Measurements from ENCODE around the gene MAPK14. TPM values are rescaled to one million over a fixed set of nuclear protein-coding genes. Genes with fewer than 3 reads are reported as not detected.
A peak's percentile ranks its signal among the peaks of the same experiment; 100 is the strongest.
"Not testable (repeated sequence)": the region's sequence is repeated elsewhere in the genome, so short reads cannot be mapped to it uniquely, and the experiment has no call there.

MAPK14 gene
- polyA plus RNA-seq, 3 donors from 2014 or later, result 34.4 to 71.8 (median 44.6) TPM

DNA sequence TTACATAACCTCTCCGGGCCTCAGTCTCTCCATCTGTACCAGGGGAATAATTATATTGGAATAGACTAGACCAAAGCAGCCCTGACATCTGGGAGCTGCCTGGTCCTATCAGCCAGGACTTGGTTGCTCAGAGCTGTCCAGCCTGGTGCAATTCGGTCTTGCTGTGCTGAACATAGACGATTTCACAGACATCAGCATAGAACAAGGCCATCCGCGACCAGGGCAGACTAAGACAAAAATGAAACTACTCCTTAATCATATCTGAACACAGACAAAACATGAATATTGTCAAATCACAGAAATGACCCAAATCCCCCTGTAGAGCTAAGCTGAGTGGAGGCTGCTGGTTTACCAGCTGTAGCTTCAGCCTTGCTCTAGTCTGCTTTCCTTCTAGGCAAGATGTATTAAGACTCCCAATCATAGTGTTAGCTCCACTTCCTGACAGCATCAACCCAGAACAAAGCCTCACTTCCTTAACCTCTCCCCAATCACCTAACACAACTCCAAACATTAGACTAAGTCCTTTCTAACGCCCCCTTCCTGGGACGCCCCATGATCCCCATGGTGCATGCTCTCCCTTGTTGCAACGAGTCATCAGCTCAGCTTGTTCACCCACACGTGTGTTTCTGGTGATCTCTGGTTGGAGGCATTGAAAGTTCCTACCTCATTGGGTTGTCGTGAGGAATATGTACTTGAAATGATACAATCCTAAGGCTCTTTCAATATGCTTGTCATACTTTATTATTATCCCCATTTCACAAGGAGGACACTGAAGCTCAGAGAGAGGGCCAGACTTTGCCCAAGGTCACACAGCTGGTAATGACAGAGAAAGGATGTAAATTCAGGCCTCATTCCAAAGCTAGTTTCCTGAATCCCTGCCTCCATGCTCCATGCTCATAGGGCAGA, 99.2 kb downstream of the MAPK14 start:
- Mint-ChIP-seq H3K4me1 (peaks cover 83 to 86% of the 10 kb centered on the region in 2 donors), H3K27ac (peak overlapping the region; percentile 66 to 83 (median 77))

DNA sequence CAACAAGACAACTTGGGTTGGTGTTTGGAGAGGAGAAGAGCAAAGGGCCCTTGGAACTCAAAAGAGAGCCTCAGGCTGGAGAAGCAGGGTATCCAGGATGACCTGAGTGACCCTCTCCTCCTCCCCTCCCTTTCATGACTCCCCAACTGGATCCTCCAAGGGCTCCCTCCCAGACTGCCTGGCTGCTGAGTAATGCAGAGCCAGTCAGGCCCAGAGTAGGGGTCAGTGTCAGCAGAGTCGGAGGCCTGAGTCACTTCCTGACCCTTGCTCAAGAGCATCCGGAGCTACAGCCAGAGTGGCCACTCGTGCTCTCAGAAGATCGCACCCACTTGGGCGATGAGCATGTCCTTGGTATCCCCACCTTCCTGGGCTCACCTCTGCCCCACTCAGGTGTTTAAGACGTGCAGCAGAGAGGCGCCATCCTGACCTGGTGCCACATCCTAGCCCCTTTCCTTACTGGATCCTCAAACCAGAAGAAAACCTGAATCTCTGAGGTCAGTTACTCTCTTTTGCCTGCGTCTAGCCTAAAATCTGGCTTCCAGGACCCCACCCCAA, 99.9 kb downstream of the MAPK14 start:
- peak overlapping the region in 4 of 6 donors; percentile 75 to 81 (median 80) for H3K27ac Mint-ChIP-seq

More for the DNA sequence above, 99.2 kb downstream of the MAPK14 start:
- peaks cover 4 to 15% (median 12%) of the 10 kb centered on the region in 3 donors for H3K27me3 Mint-ChIP-seq (ENCODE audit: low read depth in 3 of 3)
- no peak for DNase-seq
- H3K4me3 Mint-ChIP-seq, result peak overlapping the region; percentile 23 to 74 (median 31)
- H3K36me3 Mint-ChIP-seq, result no peaks in the 10 kb centered on the region
- no peaks in the 10 kb centered on the region for H3K9me3 Mint-ChIP-seq

DNA sequence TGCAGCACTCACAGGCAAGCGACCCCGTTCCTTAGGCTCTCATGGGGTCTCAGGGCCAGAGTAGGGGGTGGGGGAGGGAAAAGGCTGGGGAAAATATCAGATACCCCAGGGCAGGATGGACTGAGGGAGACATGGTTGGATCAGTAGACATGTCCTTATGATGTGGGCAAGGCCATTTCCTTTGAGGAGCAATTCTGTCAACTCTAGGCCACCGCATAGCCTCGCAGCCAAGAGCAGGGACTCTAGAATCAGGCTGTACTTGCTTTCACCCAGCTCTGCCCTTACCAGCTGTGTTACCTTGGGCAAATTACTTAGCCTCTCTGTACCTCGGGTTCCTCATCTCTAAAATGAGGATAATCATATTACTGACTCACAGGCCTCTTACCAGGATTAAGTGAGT, 100.5 kb downstream of the MAPK14 start:
- Mint-ChIP-seq H3K9me3 (no peaks in the 10 kb centered on the region), H3K36me3 (peaks cover 0 to 3% (median 2%) of the 10 kb centered on the region in 3 donors), H3K27ac (peak overlapping the region in 4 of 6 donors; percentile 17 to 80 (median 76)), H3K27me3 (ENCODE audit: low read depth in 3 of 3) (peaks cover 4 to 15% (median 12%) of the 10 kb centered on the region in 3 donors), H3K4me3 (peak overlapping the region; percentile 10 to 50 (median 21)), H3K4me1 (peaks cover 83 to 86% of the 10 kb centered on the region in 2 donors)
- no peak for DNase-seq

More for the DNA sequence above, 99.9 kb downstream of the MAPK14 start:
- no peak for DNase-seq
- H3K9me3 Mint-ChIP-seq, result no peaks in the 10 kb centered on the region
- H3K4me1 Mint-ChIP-seq, result peaks cover 83 to 86% of the 10 kb centered on the region in 2 donors
- H3K27me3 Mint-ChIP-seq (ENCODE audit: low read depth in 3 of 3), result peaks cover 4 to 15% (median 12%) of the 10 kb centered on the region in 3 donors
- H3K4me3 Mint-ChIP-seq, result peak overlapping the region in 1 of 5 donors; percentile 33
- H3K36me3 Mint-ChIP-seq, result no peaks in the 10 kb centered on the region

DNA sequence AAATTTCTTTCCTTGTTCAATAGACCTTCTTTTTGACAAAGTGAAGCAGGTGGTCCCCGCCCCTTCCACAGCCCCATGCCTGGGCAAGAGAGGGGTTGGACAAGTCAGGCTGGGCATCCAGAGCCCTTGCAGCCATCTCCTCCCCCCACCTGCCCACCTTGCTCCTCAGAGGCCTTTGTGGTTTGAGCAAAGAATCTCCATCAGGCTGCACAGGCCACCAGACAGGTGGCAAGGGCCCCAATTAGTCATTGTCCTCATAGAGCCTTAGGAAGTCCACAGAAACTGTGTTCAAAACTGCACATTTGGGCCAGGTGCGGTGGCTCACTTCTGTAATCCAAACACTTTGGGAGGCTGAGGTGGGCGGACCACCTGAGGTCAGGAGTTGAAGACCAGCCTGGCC, 101.2 kb downstream of the MAPK14 start:
- peaks cover 3 to 8% (median 8%) of the 10 kb centered on the region in 3 donors for H3K36me3 Mint-ChIP-seq
- H3K4me3 Mint-ChIP-seq, result peak overlapping the region; percentile 60 to 78 (median 69)
- peak overlapping the region; percentile 26 to 78 (median 64) for H3K27ac Mint-ChIP-seq
- peaks cover 83 to 86% of the 10 kb centered on the region in 2 donors for H3K4me1 Mint-ChIP-seq
- no peaks in the 10 kb centered on the region for H3K9me3 Mint-ChIP-seq
- H3K27me3 Mint-ChIP-seq (ENCODE audit: low read depth in 3 of 3), result peaks cover 4 to 11% (median 10%) of the 10 kb centered on the region in 3 donors
- no peak for DNase-seq

DNA sequence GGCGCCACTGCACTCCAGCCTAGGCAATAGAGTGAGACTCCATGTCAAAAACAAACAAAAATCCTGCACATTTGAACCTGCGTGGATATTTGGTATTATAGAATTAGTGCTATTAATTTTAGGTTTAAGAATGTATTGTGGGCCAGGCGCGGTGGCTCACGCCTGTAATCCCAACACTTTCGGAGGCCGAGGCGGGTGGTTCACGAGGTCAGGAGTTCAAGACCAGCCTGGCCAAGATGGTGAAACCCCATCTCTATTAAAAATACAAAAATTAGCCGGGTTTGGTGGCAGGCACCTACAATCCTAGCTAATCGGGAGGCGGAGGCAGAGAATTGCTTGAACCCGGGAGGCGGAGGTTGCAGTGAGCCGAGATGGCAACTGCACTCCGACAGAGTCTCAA, 101.7 kb downstream of the MAPK14 start:
- H3K27ac Mint-ChIP-seq, result peak overlapping the region in 5 of 6 donors; percentile 39 to 88 (median 78)
- peaks cover 81 to 85% of the 10 kb centered on the region in 2 donors for H3K4me1 Mint-ChIP-seq
- H3K27me3 Mint-ChIP-seq (ENCODE audit: low read depth in 3 of 3), result not testable (repeated sequence)

DNA sequence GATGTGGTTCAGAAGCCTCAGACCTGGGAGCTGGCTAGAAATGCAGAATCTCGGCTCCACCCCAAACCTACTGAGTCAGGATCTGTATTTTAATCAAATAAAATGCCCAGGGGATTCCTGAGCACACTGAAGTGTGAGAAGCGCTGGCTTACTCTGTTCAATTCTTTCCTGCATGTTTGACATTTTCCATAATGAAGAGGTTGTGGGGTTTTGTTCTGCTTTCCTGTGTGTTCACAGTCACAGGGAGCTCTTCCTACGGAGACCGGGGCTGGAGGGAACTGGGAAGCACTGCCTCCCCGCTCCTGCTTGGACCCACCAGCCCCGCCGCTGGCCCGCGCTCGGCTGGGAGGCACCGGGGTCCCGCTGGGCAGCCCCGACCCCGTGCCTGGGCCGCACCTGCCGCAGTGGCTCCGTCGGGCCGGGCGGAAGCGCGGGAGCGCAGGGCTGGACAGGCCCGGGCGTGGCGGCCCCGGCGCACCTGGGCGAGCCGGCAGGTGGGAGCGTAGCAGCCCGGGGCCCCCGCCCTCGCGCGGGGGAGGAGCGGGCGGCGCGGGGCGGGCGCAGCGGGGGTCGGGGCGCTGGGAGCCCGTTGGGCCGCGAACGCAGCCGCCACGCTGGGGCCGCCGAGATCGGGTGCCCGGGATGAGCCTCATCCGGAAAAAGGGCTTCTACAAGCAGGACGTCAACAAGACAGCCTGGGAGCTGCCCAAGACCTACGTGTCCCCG, 102.5 kb downstream of the MAPK14 start, which contains the start of gene MAPK13:
MAPK13 (plus strand) TSS at position 573 of the 726 bp plus-strand sequence; CDS start at position 643, 70 bp downstream.
- H3K27me3 Mint-ChIP-seq (ENCODE audit: low read depth in 3 of 3), result peaks cover 3 to 7% (median 4%) of the 10 kb centered on the region in 3 donors
- no peaks in the 10 kb centered on the region for H3K9me3 Mint-ChIP-seq
- H3K4me1 Mint-ChIP-seq, result peaks cover 77% of the 10 kb centered on the region in 2 donors
- H3K36me3 Mint-ChIP-seq, result peaks cover 7 to 14% (median 10%) of the 10 kb centered on the region in 3 donors
- H3K4me3 Mint-ChIP-seq, result peak within 1 kb of the TSS; percentile 88 to 91 (median 89)
- DNase-seq, result no peak
- peak within 1 kb of the TSS; percentile 89 to 96 (median 94) for H3K27ac Mint-ChIP-seq

More for the DNA sequence above, 101.7 kb downstream of the MAPK14 start:
- Mint-ChIP-seq H3K4me3 (peak overlapping the region; percentile 67 to 83 (median 70)), H3K36me3 (peaks cover 5 to 11% (median 10%) of the 10 kb centered on the region in 3 donors)
- H3K9me3 Mint-ChIP-seq, DNase-seq: not testable (repeated sequence)

DNA sequence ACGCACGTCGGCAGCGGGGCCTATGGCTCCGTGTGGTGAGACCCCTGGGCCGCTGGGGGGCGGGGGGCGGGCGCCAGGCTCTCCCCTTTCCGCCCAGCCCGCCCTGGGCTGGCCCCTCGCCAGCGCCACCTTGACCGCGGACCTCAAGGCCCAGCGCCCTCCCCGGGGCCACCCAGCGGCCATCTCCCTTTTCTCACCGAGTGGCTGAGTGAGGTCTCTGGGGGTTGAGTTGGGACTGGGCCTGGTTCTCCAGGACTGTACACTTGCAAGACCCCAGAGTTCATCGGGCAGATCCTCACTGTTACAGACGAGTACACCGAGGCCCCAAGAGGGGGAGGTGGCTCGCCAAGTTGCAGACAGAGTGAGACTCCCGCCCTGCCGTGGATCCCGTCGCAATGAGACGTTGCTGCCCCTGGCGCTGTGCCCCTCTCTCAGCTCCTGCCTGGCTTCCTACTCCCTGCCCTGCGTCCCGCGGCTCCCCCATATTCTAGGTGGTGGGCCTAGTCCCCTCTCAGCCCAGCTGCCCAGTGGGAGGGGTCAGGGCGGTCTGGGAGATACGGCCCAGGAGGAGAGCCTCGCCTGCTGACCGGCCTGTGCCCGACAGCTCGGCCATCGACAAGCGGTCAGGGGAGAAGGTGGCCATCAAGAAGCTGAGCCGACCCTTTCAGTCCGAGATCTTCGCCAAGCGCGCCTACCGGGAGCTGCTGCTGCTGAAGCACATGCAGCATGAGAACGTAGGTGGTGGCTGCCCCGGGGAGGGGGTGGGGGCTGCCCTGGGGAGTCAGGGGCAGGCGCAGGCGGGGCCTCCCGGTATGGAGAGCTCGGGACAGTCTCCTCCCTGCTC, 103.3 kb downstream of the MAPK14 start:
- peak; percentile 81 to 85 (median 82) for DNase-seq
- peaks cover 9 to 21% (median 10%) of the 10 kb centered on the region in 3 donors for H3K36me3 Mint-ChIP-seq
- peak overlapping the region; percentile 89 to 96 (median 94) for H3K27ac Mint-ChIP-seq
- peaks cover 69 to 70% of the 10 kb centered on the region in 2 donors for H3K4me1 Mint-ChIP-seq
- H3K4me3 Mint-ChIP-seq, result peak overlapping the region; percentile 88 to 91 (median 89)
- H3K9me3 Mint-ChIP-seq, result no peaks in the 10 kb centered on the region
- peaks cover 3 to 7% (median 6%) of the 10 kb centered on the region in 3 donors for H3K27me3 Mint-ChIP-seq (ENCODE audit: low read depth in 3 of 3)

DNA sequence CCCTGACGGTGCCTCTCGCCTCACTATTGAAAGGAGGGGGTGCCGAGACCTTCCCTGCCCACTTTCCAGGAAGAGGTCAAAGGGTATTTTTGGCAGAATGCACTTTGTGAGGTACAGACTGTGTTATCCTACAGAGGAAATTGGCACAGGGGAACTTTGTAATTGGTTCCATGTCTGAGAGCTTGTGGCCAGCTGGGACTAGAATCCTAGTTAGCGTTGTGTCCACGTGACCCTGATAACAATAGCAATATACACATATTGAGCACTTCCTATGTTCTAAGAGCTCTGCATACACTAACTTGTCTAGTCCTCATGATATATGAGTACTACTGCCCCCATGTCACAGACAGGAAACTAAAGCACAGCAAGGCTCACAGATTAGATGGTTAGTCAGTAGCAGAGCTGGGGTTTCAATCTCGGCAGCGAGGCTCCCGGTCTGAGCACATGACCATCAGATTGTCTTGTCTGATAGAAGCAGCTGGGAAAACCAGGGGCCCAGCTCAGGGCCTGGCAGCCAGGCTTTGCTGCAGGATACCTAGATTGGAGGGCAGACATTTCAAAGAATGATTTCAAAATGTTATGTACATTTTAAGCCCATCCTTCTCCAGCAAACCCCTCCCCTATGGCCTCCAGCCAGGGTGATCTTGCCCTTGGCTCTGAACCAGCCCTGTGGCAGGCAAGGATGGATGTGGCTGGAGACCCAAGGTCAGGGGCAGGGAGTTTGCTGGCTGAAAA, 104.1 kb downstream of the MAPK14 start:
- H3K27me3 Mint-ChIP-seq (ENCODE audit: low read depth in 3 of 3), result peaks cover 3 to 7% (median 6%) of the 10 kb centered on the region in 3 donors
- H3K36me3 Mint-ChIP-seq, result peaks cover 10 to 27% (median 10%) of the 10 kb centered on the region in 3 donors
- peaks cover 61 to 64% of the 10 kb centered on the region in 2 donors for H3K4me1 Mint-ChIP-seq
- H3K4me3 Mint-ChIP-seq, result peak overlapping the region; percentile 88 to 91 (median 89)
- no peaks in the 10 kb centered on the region for H3K9me3 Mint-ChIP-seq
- peak; percentile 49 to 59 (median 50) for DNase-seq
- H3K27ac Mint-ChIP-seq, result peak overlapping the region; percentile 89 to 96 (median 94)

DNA sequence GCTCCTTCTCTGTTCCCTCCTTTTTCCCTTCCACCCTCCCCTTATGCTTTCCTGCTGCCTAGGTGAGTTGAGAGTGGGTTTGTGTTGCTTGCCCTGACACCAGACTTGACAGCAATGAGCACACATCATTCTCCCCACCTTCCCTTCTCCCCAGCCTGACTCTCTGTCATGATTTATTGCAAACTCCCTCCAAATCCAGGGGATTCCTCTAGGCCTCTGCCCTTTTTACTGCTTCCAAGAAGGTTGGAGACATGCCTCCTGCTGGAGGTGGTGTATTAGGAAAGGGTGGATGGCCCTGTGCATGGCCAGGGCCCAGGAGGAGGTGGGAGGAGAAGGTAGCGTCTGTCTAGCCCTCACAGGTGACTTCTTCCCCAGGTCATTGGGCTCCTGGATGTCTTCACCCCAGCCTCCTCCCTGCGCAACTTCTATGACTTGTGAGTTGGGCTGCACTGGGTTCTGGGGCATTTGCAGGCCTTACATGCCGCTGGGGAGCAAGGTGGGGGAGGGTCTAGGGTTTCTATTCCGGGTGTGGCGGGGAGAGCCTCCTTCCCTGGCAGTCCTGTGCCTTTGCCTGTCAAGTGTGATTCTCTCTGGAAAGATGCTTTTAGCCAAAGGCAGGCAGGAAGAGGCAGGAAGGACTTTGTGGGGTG, 104.8 kb downstream of the MAPK14 start:
- no peak for DNase-seq
- H3K27ac Mint-ChIP-seq, result peak overlapping the region; percentile 83 to 96 (median 92)
- peaks cover 55 to 61% of the 10 kb centered on the region in 2 donors for H3K4me1 Mint-ChIP-seq
- H3K4me3 Mint-ChIP-seq, result peak overlapping the region; percentile 88 to 91 (median 89)
- H3K27me3 Mint-ChIP-seq (ENCODE audit: low read depth in 3 of 3), result peaks cover 3 to 7% (median 6%) of the 10 kb centered on the region in 3 donors
- H3K9me3 Mint-ChIP-seq, result no peaks in the 10 kb centered on the region
- H3K36me3 Mint-ChIP-seq, result peaks cover 10 to 33% (median 14%) of the 10 kb centered on the region in 3 donors

DNA sequence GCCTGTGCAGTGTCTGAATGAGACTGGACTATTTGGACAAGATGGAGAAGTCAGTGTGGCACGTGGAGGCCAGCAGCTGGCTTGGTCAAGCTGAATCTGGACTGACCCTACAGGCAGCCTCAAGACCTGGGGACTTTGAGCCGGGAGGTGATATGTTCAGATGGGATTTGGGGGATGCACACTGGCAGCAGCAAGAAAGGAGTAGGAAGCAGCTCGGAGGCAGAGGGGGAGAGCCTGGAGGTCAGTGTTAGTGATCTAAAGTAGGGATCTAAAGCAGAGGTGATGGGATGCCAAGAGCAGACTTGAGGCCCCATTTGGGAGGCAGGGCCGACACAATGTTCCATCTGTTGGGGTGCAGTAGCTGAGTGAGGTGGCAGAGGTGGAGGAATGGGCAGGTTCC, 105.5 kb downstream of the MAPK14 start:
- DNase-seq, result no peak
- Mint-ChIP-seq H3K36me3 (peaks cover 10 to 33% (median 14%) of the 10 kb centered on the region in 3 donors), H3K27me3 (ENCODE audit: low read depth in 3 of 3) (peaks cover 3 to 7% (median 6%) of the 10 kb centered on the region in 3 donors), H3K9me3 (no peaks in the 10 kb centered on the region), H3K27ac (peak overlapping the region in 4 of 6 donors; percentile 23 to 90 (median 60)), H3K4me1 (peaks cover 47 to 53% of the 10 kb centered on the region in 2 donors), H3K4me3 (peak overlapping the region in 4 of 5 donors; percentile 31 to 91 (median 88))

DNA sequence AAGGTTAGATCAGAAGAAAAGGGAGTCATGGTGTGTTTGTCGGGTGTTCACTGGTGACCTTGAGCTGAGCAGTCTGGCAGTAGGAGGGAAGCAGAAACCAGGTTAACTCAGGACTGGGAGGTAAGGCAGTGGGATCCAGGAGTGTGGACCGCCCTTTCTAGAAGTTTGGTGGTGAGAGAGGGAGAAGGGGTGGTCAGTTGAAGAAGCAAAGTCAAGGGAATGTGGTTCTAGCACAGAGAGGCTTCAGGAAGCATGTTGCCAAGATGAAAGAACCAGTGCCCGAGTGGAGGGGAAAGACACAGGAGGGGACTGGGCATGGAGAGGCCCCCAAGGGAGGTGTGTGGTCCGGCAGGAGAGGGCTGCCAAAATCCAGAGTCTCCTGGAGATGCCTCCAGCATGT, 106.3 kb downstream of the MAPK14 start:
- Mint-ChIP-seq H3K36me3 (peaks cover 11 to 34% (median 15%) of the 10 kb centered on the region in 3 donors), H3K27me3 (ENCODE audit: low read depth in 3 of 3) (peaks cover 3 to 8% (median 6%) of the 10 kb centered on the region in 3 donors), H3K4me1 (peaks cover 39 to 45% of the 10 kb centered on the region in 2 donors), H3K9me3 (no peaks in the 10 kb centered on the region), H3K27ac (peak overlapping the region in 5 of 6 donors; percentile 4 to 60 (median 6)), H3K4me3 (no peak overlapping the region)
- no peak for DNase-seq

Measured in immature natural killer cell (primary cell).